Non-pigmented ciliary epithelial cell (primary cell): ENCODE data around the gene TCTN2.

Experiments
- DNase-seq: peaks from one replicate; pipeline ENCODE4 v3.0.0-alpha.2; 2010; ENCODE audit warnings: low read depth

Gene TCTN2

GRCh38 chr12:123670882-123671728, at the start of gene TCTN2:
Gene TCTN2, plus strand, starts transcription at chr12:123671113. Its CDS starts 128 bp downstream, at chr12:123671241.
- peak; percentile 51 for DNase-seq

DNA sequence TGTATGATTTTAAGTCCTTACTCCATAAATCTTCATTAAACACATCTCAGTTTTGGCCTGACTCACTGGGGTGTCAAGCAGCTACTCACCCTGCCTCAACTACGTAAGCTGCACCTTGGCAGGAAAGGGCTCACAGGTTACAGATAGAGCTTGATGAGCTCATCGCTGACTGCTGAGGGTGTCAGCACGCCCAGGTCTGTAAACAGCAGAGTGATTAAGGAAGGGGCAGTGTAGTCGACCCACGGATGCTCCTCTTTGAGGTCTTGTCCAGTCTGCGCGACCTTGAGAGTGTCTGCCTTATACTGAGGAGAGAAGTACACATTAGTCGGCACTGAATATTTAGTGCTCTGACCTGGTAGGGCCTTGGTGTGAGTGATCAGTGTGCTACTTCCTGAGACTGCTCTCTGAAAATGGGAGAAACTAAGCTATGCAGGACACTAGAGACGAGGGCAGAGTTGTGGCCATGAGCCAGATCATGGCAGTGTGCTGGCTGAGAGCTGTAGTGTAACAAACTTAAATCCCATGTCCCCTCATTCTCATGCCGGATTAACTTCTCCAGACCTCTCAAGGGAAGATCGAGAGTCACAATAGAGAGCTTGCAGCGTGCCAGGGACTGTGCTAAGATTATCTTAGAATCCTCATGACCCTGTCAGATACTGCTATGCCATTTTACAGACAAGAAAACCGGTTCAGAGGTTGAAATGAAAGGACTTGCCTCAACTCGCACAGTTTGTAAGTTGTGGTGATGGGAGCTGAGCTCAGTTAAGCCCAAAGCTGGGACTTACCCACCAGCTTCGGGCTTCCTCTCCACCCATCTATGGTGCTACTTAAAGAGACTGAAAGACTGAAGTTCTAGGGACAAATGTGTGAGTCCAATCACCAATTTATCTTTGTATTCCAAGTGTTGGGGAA, 49.0 kb upstream of the TCTN2 start:
- no peak for DNase-seq

- DNase-seq: peak; percentile 73
Observed at GRCh38 chr12:123633379-123634141, 37.4 kb upstream of the TCTN2 start, which contains the start of the genes EIF2B1 and GTF2H3. Gene EIF2B1, minus strand, starts transcription at chr12:123633686. Its CDS starts 129 bp downstream, at chr12:123633557. Gene GTF2H3, plus strand, starts transcription at chr12:123633829. Its CDS starts 31 bp downstream, at chr12:123633860.

DNA sequence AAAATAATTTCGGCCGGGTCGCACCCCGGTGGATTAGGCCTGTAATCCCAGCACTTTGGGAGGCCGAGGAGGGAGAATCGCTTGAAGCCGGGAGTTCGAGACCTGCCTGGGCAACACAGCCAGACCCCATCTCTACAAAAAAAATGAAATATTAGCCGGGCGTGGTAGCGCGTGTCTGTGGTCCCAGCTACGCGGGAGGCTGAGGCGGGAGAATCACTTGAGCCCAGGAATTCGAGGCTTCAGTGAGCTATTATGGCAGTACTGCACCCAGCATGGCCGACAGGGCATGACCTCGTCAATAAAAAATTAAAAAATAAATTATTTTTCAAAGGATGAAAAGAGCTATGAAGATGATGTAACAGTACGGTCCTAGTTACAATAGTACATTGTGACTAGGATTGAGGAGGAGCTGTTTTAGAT, 36.8 kb upstream of the TCTN2 start:
- no peak for DNase-seq

DNA sequence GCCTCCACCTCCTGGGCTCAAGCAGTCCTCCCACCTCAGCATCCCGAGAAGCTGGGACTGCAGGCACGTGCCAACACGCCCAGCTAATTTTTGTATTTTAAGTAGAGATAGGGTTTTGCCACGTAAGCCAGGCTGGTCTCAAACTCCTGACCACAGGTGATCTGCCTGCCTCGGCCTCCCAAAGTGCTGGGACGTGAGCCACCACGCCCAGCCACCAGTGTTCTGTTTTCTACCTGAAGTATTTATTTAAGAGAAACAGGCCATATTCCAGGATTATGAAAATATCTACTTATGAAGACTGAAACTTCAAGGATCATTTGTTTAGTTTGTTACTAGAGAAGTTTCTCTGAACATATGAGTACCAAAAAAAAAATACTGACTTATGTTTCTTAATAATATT, 27.0 kb upstream of the TCTN2 start:
- DNase-seq: no peak

GRCh38 chr12:123645380-123645779, 25.5 kb upstream of the TCTN2 start:
- DNase-seq: no peak

GRCh38 chr12:123645878-123646277, 25.0 kb upstream of the TCTN2 start:
- DNase-seq: no peak

GRCh38 chr12:123648401-123648800, 22.5 kb upstream of the TCTN2 start:
- no peak for DNase-seq

GRCh38 chr12:123654129-123654701, 16.7 kb upstream of the TCTN2 start:
- no peak for DNase-seq

DNA sequence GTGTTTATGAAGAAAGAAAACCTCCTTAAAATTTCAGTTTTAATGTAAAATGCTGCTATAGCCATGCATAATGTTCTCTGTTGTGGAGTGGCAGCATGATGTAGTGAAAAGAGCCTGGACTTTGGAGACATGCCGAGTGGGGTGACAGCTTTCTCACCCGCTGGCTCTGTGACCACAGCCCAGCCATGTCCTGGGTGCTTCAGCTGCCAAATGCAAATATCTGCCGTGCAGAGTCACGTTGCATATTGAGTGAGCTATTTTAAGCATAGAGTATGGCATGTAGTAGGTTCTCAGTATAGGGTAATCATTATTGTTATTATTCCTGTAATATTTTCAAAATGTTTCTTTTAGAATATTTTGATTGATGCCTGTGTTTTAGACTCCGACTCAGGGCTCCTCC, 15.5 kb upstream of the TCTN2 start:
- no peak for DNase-seq

DNA sequence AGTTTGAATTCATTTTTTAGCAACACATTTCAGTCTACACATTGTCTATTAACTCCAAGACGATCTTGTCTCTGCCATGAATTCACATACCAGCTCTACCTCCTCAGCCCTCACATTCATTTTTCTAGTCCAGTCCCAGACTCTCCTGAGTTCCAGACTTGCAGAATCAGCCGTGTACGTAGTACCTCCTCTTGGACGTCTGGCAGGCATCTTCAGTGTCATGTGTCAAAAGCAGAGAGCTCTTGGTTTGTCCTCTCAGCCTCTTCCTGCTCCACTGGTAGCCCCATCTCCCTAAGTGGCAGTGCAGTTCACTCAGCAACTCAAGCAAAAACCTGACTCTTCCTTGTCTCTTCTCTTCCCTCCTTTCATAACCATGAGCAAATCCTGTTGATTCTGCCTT, 14.5 kb upstream of the TCTN2 start:
- DNase-seq: no peak

DNA sequence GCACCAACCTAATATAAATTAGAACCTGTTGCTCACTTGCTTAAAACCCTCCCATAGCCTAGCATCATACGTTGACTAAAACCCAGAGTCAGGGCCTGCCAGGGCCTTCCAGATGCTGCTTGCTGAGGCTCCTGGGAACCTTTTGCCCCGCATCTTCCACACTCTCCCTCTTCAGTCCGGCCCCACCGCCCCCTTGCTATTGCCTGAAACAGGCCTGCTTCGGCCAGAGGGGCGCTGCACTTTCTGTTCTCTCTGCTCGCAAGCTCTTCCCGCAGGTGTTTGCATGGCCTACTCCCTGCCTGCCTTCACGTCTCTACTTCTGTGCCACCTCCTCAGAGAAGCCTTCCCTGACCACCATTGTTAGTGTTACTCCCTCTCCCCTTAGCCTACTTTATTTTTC, 13.7 kb upstream of the TCTN2 start:
- no peak for DNase-seq

GRCh38 chr12:123659996-123660727, 10.8 kb upstream of the TCTN2 start:
- DNase-seq: peak; percentile 73

DNA sequence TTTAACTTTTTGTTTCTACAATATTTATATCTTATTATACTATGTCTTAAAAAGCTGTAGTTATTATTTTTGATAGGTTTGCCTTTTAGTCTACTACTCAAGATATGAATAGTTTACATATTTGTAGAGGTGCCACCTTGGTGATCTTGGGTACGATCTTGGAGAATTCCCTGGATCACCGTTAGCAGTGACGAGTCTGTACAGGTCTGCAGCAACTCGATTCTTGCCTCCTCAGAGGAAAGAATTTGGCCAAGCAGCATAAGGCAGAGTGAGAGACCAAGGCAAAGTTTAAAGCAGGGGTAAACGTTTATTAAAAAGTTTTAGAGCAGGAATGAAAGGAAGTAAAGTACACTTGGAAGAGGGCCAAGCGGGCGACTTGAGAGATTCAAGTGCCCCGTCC, 3.1 kb upstream of the TCTN2 start:
- DNase-seq: no peak

GRCh38 chr12:123671876-123672275, 963 bp downstream of the TCTN2 start:
- peak; percentile 13 for DNase-seq

- DNase-seq: no peak
Observed at GRCh38 chr12:123675436-123675835, 4.5 kb downstream of the TCTN2 start.

DNA sequence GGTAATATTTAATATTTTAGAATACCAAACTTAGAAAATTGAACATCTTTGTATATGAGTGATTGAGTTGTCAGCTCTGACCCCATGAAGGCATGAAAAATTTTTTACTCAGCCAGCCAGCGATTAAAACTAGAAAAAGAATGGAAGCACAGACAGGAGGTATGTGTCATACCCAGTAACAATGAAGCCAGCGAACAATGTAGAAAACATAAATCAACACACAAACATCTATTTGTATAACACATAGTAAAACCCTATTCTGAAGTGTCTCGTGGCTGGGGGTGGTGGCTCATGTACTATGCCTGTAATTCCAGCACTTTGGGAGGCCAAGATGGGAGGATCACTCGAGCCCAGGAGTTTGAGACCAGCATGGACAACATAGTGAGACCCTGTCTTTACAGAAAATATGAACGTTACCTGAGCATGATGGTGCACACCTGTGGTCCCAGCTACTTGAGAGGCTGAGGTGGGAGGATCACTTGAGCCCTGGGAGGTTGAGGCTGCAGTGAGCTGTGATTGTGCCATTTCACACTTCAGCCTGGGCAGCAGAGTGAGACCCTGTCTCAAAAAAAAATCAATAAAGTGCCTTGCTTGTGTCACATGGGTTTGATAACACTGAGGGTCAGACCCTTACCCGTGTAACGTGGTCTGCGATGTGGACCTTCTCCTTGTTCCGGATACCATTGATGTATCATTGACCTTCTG, 5.9 kb downstream of the TCTN2 start:
- no peak for DNase-seq

DNA sequence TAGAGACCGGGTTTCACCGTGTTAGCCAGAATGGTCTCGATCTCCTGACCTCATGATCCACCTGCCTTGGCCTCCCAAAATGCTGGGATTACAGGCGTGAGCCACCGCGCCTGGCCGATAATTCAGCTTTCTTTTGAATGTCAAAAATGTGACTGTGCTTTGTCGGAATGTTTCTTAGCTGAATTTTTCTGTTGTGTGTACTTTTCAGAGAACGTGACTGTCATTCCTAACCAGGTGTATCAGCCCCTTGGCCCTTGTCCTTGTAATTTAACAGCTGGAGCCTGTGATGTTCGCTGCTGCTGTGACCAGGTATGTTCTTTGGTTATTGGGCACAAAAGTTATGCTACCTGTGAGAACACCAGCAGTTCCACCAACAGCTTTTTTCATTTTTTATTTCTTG, 8.1 kb downstream of the TCTN2 start:
- no peak for DNase-seq

- no peak for DNase-seq
Observed at GRCh38 chr12:123681605-123682004, 10.7 kb downstream of the TCTN2 start.

GRCh38 chr12:123683964-123684363, 13.1 kb downstream of the TCTN2 start:
- DNase-seq: no peak
